Osteocyte (in vitro differentiated cells): ENCODE data around the gene KAT7. TPM values are rescaled to one million over a fixed set of nuclear protein-coding genes. Genes with fewer than 3 reads are reported as not detected.
A peak's percentile ranks its signal among the peaks of the same experiment; 100 is the strongest.

ENCODE experiments used
- DNase-seq: peaks from one replicate; pipeline ENCODE4 v3.0.0; 2021; ENCODE audit warnings: mixed read lengths; ENCODE audit not compliant: unreplicated experiment; ENCODE audit errors: extremely low spot score
- H3K27ac Mint-ChIP-seq: one replicate; pipeline ENCODE4 v1.8.0; 2021; ENCODE audit warnings: mild to moderate bottlenecking, mixed read lengths; ENCODE audit not compliant: unreplicated experiment
- H3K27me3 Mint-ChIP-seq: one replicate; pipeline ENCODE4 v1.8.0; 2021; ENCODE audit warnings: mixed read lengths; ENCODE audit not compliant: unreplicated experiment
- H3K36me3 Mint-ChIP-seq: one replicate; pipeline ENCODE4 v1.8.0; 2021; ENCODE audit warnings: mixed read lengths; ENCODE audit not compliant: unreplicated experiment
- H3K4me1 Mint-ChIP-seq: one replicate; pipeline ENCODE4 v1.8.0; 2021; ENCODE audit warnings: mixed read lengths; ENCODE audit not compliant: unreplicated experiment
- H3K4me3 Mint-ChIP-seq: one replicate; pipeline ENCODE4 v1.8.0; 2021; ENCODE audit warnings: mild to moderate bottlenecking, moderate library complexity, mixed read lengths; ENCODE audit not compliant: unreplicated experiment
- H3K9me3 Mint-ChIP-seq: one replicate; pipeline ENCODE4 v1.8.0; 2021; ENCODE audit warnings: mixed read lengths; ENCODE audit not compliant: unreplicated experiment
- CTCF ChIP-seq: fragments of 200-600 bp; sonication (generic); IDR thresholded peaks from 2 replicates; pipeline ENCODE4 v1.5.0; 2021; ENCODE audit warnings: antibody characterized with exemption, mild to moderate bottlenecking, moderate library complexity
- total RNA-seq: library from RNA; stranded (reverse); gene quantifications from 2 replicates; pipeline ENCODE4 v1.2.1, GENCODE V29; 2021

KAT7 gene
- total RNA-seq, 1 donor from 2014 or later: 50.5 TPM

- Mint-ChIP-seq H3K4me1 (peaks cover 8% of the 10 kb centered on the region), H3K36me3 (no peaks in the 10 kb centered on the region), H3K27me3 (peaks cover 23% of the 10 kb centered on the region), H3K4me3 (peak overlapping the region; percentile 80), H3K9me3 (no peaks in the 10 kb centered on the region), H3K27ac (peak overlapping the region; percentile 38)
- TF ChIP-seq CTCF: no peak
- DNase-seq: no peak
These were observed 62.4 kb downstream of the KAT7 start for GRCh38 chr17:49850772-49851386.

GRCh38 chr17:49851387-49852291 lies 63.2 kb downstream of the KAT7 start:
- Mint-ChIP-seq H3K36me3 (no peaks in the 10 kb centered on the region), H3K9me3 (no peaks in the 10 kb centered on the region), H3K4me3 (peak overlapping the region; percentile 81), H3K27me3 (peaks cover 25% of the 10 kb centered on the region), H3K27ac (peak overlapping the region; percentile 84), H3K4me1 (peaks cover 8% of the 10 kb centered on the region)
- peak; percentile 83 for TF ChIP-seq CTCF
- peak; percentile 94 for DNase-seq

- H3K4me3 Mint-ChIP-seq: no peak overlapping the region
- DNase-seq: no peak
- no peak overlapping the region for H3K27ac Mint-ChIP-seq
- H3K36me3 Mint-ChIP-seq: no peaks in the 10 kb centered on the region
- no peak for TF ChIP-seq CTCF
- H3K4me1 Mint-ChIP-seq: peaks cover 8% of the 10 kb centered on the region
- peaks cover 30% of the 10 kb centered on the region for H3K27me3 Mint-ChIP-seq
- H3K9me3 Mint-ChIP-seq: no peaks in the 10 kb centered on the region
These were observed 65.1 kb downstream of the KAT7 start for GRCh38 chr17:49853470-49854015.

- Mint-ChIP-seq H3K4me1 (peaks cover 8% of the 10 kb centered on the region), H3K4me3 (no peak overlapping the region), H3K27ac (no peak overlapping the region), H3K36me3 (no peaks in the 10 kb centered on the region), H3K9me3 (no peaks in the 10 kb centered on the region), H3K27me3 (peaks cover 32% of the 10 kb centered on the region)
- no peak for DNase-seq
- TF ChIP-seq CTCF: no peak
These were observed 65.6 kb downstream of the KAT7 start for GRCh38 chr17:49854126-49854525.

- H3K4me1 Mint-ChIP-seq: no peaks in the 10 kb centered on the region
- DNase-seq: no peak
- TF ChIP-seq CTCF: no peak
- H3K27ac Mint-ChIP-seq: no peak overlapping the region
- no peaks in the 10 kb centered on the region for H3K9me3 Mint-ChIP-seq
- no peaks in the 10 kb centered on the region for H3K36me3 Mint-ChIP-seq
- H3K4me3 Mint-ChIP-seq: no peak overlapping the region
- peaks cover 40% of the 10 kb centered on the region for H3K27me3 Mint-ChIP-seq
These were observed 70.3 kb downstream of the KAT7 start for GRCh38 chr17:49858796-49859195.
